Trophoblast cell (in vitro differentiated cells and primary cell): ENCODE data around the gene PDCD6IP.

ENCODE experiments used
- DNase-seq, 2 donors: peaks; one replicate each; pipeline ENCODE4 v3.0.0-alpha.2; 2016
- H2AFZ ChIP-seq: 2 replicates; pipeline ENCODE4 v1.6.1; 2013; ENCODE audit warnings: low read length, moderate library complexity, mild to moderate bottlenecking; ENCODE audit not compliant: insufficient read depth, poor library complexity
- H2AK5ac ChIP-seq: 2 replicates; pipeline ENCODE4 v1.6.1; 2013; ENCODE audit warnings: mild to moderate bottlenecking, low read length
- H2BK120ac ChIP-seq: 2 replicates; pipeline ENCODE4 v1.6.1; 2013; ENCODE audit warnings: low read length, mild to moderate bottlenecking, moderate library complexity; ENCODE audit not compliant: insufficient read depth, poor library complexity
- H2BK12ac ChIP-seq: 2 replicates; pipeline ENCODE4 v1.6.1; 2013; ENCODE audit warnings: mild to moderate bottlenecking, low read length, moderate library complexity
- H2BK5ac ChIP-seq: 2 replicates; pipeline ENCODE4 v1.6.1; 2013; ENCODE audit warnings: low read length, low read depth, moderate library complexity, mild to moderate bottlenecking; ENCODE audit not compliant: poor library complexity
- H3K14ac ChIP-seq: 2 replicates; pipeline ENCODE4 v1.6.1; 2013; ENCODE audit warnings: mild to moderate bottlenecking, low read length
- H3K18ac ChIP-seq: 2 replicates; pipeline ENCODE4 v1.6.1; 2013; ENCODE audit warnings: mild to moderate bottlenecking, low read length
- H3K23ac ChIP-seq: 2 replicates; pipeline ENCODE4 v1.6.1; 2013; ENCODE audit warnings: low read length
- H3K27ac ChIP-seq: 2 replicates; pipeline ENCODE4 v1.5.1; 2013; ENCODE audit warnings: low read depth, mild to moderate bottlenecking, inconsistent platforms, low read length, moderate library complexity
- H3K27me3 ChIP-seq: 2 replicates; pipeline ENCODE4 v1.6.1; 2013; ENCODE audit warnings: inconsistent platforms, mild to moderate bottlenecking, low read length, moderate library complexity; ENCODE audit not compliant: insufficient read depth
- H3K36me3 ChIP-seq, 2 experiments: 1 replicate in 1 of 2; 2 replicates in 1 of 2; pipeline ENCODE4 v1.6.1; 2013; ENCODE audit warnings: low read length in 2 of 2, mild to moderate bottlenecking in 2 of 2, moderate library complexity in 1 of 2; ENCODE audit not compliant: insufficient read depth in 2 of 2, control insufficient read depth in 1 of 2
- H3K4ac ChIP-seq: 2 replicates; pipeline ENCODE4 v1.6.1; 2013; ENCODE audit warnings: low read depth, mild to moderate bottlenecking, low read length, moderate library complexity
- H3K4me1 ChIP-seq, 2 experiments: 1 replicate in 1 of 2; 2 replicates in 1 of 2; pipeline ENCODE4 v1.6.1; 2013; ENCODE audit warnings: low read length in 2 of 2, mild to moderate bottlenecking in 2 of 2, moderate library complexity in 1 of 2; ENCODE audit not compliant: insufficient read depth in 2 of 2, control insufficient read depth in 1 of 2
- H3K4me2 ChIP-seq: 2 replicates; pipeline ENCODE4 v1.6.1; 2013; ENCODE audit warnings: inconsistent platforms, mild to moderate bottlenecking, low read length, moderate library complexity
- H3K4me3 ChIP-seq: 2 replicates; pipeline ENCODE4 v1.5.1; 2013; ENCODE audit warnings: mild to moderate bottlenecking, low read depth, low read length, inconsistent platforms
- H3K79me1 ChIP-seq: one replicate; pipeline ENCODE4 v1.6.1; 2013; ENCODE audit warnings: low read length
- H3K79me2 ChIP-seq: 2 replicates; pipeline ENCODE4 v1.6.1; 2013; ENCODE audit warnings: low read length, mild to moderate bottlenecking; ENCODE audit not compliant: control insufficient read depth, insufficient read depth, poor library complexity
- H3K9ac ChIP-seq: 2 replicates; pipeline ENCODE4 v1.6.1; 2013; ENCODE audit warnings: mild to moderate bottlenecking, low read length
- H3K9me3 ChIP-seq: 2 replicates; pipeline ENCODE4 v1.6.1; 2013; ENCODE audit warnings: low read depth, mild to moderate bottlenecking, control low read depth, inconsistent platforms, low read length; ENCODE audit not compliant: insufficient read depth
- H4K12ac ChIP-seq: 2 replicates; pipeline ENCODE4 v1.6.1; 2013; ENCODE audit warnings: low read depth, mild to moderate bottlenecking, low read length, moderate library complexity
- H4K8ac ChIP-seq: 2 replicates; pipeline ENCODE4 v1.6.1; 2013; ENCODE audit warnings: low read depth, mild to moderate bottlenecking, low read length, moderate library complexity
- H4K91ac ChIP-seq: one replicate; pipeline ENCODE4 v1.6.1; 2013; ENCODE audit warnings: low read depth, mild to moderate bottlenecking, low read length, moderate library complexity
- WGBS: extraction: QIAGEN DNeasy Blood & Tissue Kit; methylation state at CpG from one replicate; pipeline ENCODE4 v1.1.7; 2013; ENCODE audit warnings: missing lambda C conversion rate; ENCODE audit not compliant: insufficient read length, insufficient coverage; ENCODE audit errors: extremely low coverage; 5-methylcytosine and 5-hydroxymethylcytosine counted together

Gene PDCD6IP

DNA sequence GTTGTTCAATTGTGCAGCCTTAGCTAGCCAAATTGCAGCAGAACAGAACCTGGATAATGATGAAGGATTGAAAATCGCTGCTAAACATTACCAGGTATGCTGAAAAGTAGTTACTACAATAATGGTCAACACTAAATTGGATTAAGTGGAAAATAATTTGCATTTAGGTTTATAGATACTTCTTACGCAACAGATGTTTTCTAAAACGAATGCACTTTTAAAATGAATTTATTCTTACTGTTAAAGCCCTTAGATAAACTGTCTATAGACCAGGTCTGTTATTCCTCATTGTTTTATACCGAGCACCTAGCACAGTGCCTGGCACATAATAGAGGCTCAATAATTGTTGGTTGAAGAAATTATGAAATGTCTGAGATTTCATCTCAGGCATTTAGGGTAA lies 23.6 kb downstream of the PDCD6IP start:
- no peak overlapping the region for H2AK5ac ChIP-seq
- no CpG with 5 or more reads among the region's 4 CpGs for WGBS
- DNase-seq, result no peak
- H3K79me2 ChIP-seq, result no peaks in the 10 kb centered on the region
- H3K14ac ChIP-seq, result no peak overlapping the region
- H3K18ac ChIP-seq, result no peak overlapping the region
- H3K4ac ChIP-seq, result no peak overlapping the region
- no peak overlapping the region for H3K27ac ChIP-seq
- no peak overlapping the region for H2BK120ac ChIP-seq
- no peaks in the 10 kb centered on the region for H3K27me3 ChIP-seq
- no peaks in the 10 kb centered on the region for H3K4me1 ChIP-seq
- H3K36me3 ChIP-seq, result peaks cover 14 to 15% of the 10 kb centered on the region in 2 experiments
- H3K4me3 ChIP-seq, result no peak overlapping the region
- H3K4me2 ChIP-seq, result no peak overlapping the region
- no peaks in the 10 kb centered on the region for H3K9me3 ChIP-seq
- H2BK5ac ChIP-seq, result no peak overlapping the region
- H4K91ac ChIP-seq, result no peak overlapping the region
- H4K12ac ChIP-seq, result no peak overlapping the region
- no peaks in the 10 kb centered on the region for H3K79me1 ChIP-seq
- H3K9ac ChIP-seq, result no peak overlapping the region
- H2AFZ ChIP-seq, result no peak overlapping the region
- H4K8ac ChIP-seq, result no peak overlapping the region
- H3K23ac ChIP-seq, result no peak overlapping the region
- H2BK12ac ChIP-seq, result no peak overlapping the region

GRCh38 chr3:33823821-33824220 lies 25.4 kb downstream of the PDCD6IP start:
- no peak overlapping the region for H3K27ac ChIP-seq
- H3K9me3 ChIP-seq, result no peaks in the 10 kb centered on the region
- H4K8ac ChIP-seq, result no peak overlapping the region
- H2BK12ac ChIP-seq, result no peak overlapping the region
- H4K12ac ChIP-seq, result no peak overlapping the region
- no peak overlapping the region for H2AK5ac ChIP-seq
- H2AFZ ChIP-seq, result no peak overlapping the region
- H3K18ac ChIP-seq, result no peak overlapping the region
- H3K14ac ChIP-seq, result no peak overlapping the region
- WGBS, result no CpG with 5 or more reads among the region's 1 CpG
- no peak overlapping the region for H3K9ac ChIP-seq
- no peak overlapping the region for H3K4me3 ChIP-seq
- H3K4me1 ChIP-seq, result no peaks in the 10 kb centered on the region
- H4K91ac ChIP-seq, result no peak overlapping the region
- no peak for DNase-seq
- no peak overlapping the region for H2BK5ac ChIP-seq
- H2BK120ac ChIP-seq, result no peak overlapping the region
- H3K4me2 ChIP-seq, result no peak overlapping the region
- no peaks in the 10 kb centered on the region for H3K79me2 ChIP-seq
- no peaks in the 10 kb centered on the region for H3K79me1 ChIP-seq
- H3K4ac ChIP-seq, result no peak overlapping the region
- H3K27me3 ChIP-seq, result no peaks in the 10 kb centered on the region
- peaks cover 9 to 15% of the 10 kb centered on the region in 2 experiments for H3K36me3 ChIP-seq
- H3K23ac ChIP-seq, result no peak overlapping the region

- H3K36me3 ChIP-seq, result peaks cover 9 to 17% of the 10 kb centered on the region in 2 experiments
- no peak overlapping the region for H3K27ac ChIP-seq
- no peak overlapping the region for H3K4me2 ChIP-seq
- no peak overlapping the region for H2AK5ac ChIP-seq
- no peak overlapping the region for H2AFZ ChIP-seq
- H3K9me3 ChIP-seq, result no peaks in the 10 kb centered on the region
- no peak overlapping the region for H3K4me3 ChIP-seq
- no peak overlapping the region for H3K23ac ChIP-seq
- DNase-seq, result no peak
- no peaks in the 10 kb centered on the region for H3K79me2 ChIP-seq
- no peak overlapping the region for H3K9ac ChIP-seq
- no peaks in the 10 kb centered on the region for H3K79me1 ChIP-seq
- WGBS, result no CpG with 5 or more reads among the region's 5 CpGs
- no peak overlapping the region for H2BK5ac ChIP-seq
- no peak overlapping the region for H3K4ac ChIP-seq
- H3K27me3 ChIP-seq, result no peaks in the 10 kb centered on the region
- no peak overlapping the region for H4K91ac ChIP-seq
- H3K14ac ChIP-seq, result no peak overlapping the region
- H2BK12ac ChIP-seq, result no peak overlapping the region
- no peak overlapping the region for H4K12ac ChIP-seq
- H3K18ac ChIP-seq, result no peak overlapping the region
- no peak overlapping the region for H2BK120ac ChIP-seq
- no peak overlapping the region for H4K8ac ChIP-seq
- H3K4me1 ChIP-seq, result no peaks in the 10 kb centered on the region
Measured at GRCh38 chr3:33825111-33825510, 26.7 kb downstream of the PDCD6IP start.

- Histone ChIP-seq H4K8ac (no peak overlapping the region), H3K9ac (no peak overlapping the region), H3K27me3 (no peaks in the 10 kb centered on the region), H3K4ac (no peak overlapping the region), H3K36me3 (peaks cover 9 to 17% of the 10 kb centered on the region in 2 experiments), H2AFZ (no peak overlapping the region), H2BK120ac (no peak overlapping the region), H3K4me3 (no peak overlapping the region), H3K9me3 (no peaks in the 10 kb centered on the region), H3K14ac (no peak overlapping the region), H3K4me1 (no peaks in the 10 kb centered on the region), H3K27ac (no peak overlapping the region), H3K18ac (no peak overlapping the region), H3K79me1 (no peaks in the 10 kb centered on the region), H4K91ac (no peak overlapping the region), H2BK12ac (no peak overlapping the region), H3K79me2 (no peaks in the 10 kb centered on the region), H3K23ac (no peak overlapping the region), H2BK5ac (no peak overlapping the region), H2AK5ac (no peak overlapping the region), H3K4me2 (no peak overlapping the region), H4K12ac (no peak overlapping the region)
- WGBS, result no CpG with 5 or more reads among the region's 1 CpG
- no peak for DNase-seq
Measured at GRCh38 chr3:33826206-33826605, 27.8 kb downstream of the PDCD6IP start.
